KOPT-K1 (cell line): ENCODE data around the gene SPAAR.
"Not testable (repeated sequence)": the region's sequence is repeated elsewhere in the genome, so short reads cannot be mapped to it uniquely, and the experiment has no call there.

Experiments
- H3K27ac ChIP-seq: fragments of 200-600 bp; sonication (generic); 2 replicates; pipeline ENCODE4 v1.5.1; 2016; ENCODE audit warnings: antibody characterized with exemption, mild to moderate bottlenecking, low read depth, low read length; ENCODE audit not compliant: poor library complexity, severe bottlenecking
- H3K36me3 ChIP-seq: fragments of 200-600 bp; sonication (generic); 2 replicates; pipeline ENCODE4 v1.5.1; 2017; ENCODE audit warnings: antibody characterized with exemption, mild to moderate bottlenecking, low read length, moderate library complexity; ENCODE audit not compliant: insufficient read depth
- H3K9me3 ChIP-seq: fragments of 200-600 bp; sonication (generic); 2 replicates; pipeline ENCODE4 v1.5.1; 2017; ENCODE audit warnings: antibody characterized with exemption, low read length, mild to moderate bottlenecking; ENCODE audit not compliant: insufficient read depth, poor library complexity, severe bottlenecking

Gene SPAAR

GRCh38 chr9:35891646-35892045, 17.6 kb upstream of the SPAAR start:
- no peak overlapping the region for H3K27ac ChIP-seq
- H3K36me3 ChIP-seq, result no peaks in the 10 kb centered on the region
- no peaks in the 10 kb centered on the region for H3K9me3 ChIP-seq

GRCh38 chr9:35892051-35892450, 17.2 kb upstream of the SPAAR start:
- no peaks in the 10 kb centered on the region for H3K9me3 ChIP-seq
- H3K36me3 ChIP-seq, result no peaks in the 10 kb centered on the region
- H3K27ac ChIP-seq, result no peak overlapping the region

DNA sequence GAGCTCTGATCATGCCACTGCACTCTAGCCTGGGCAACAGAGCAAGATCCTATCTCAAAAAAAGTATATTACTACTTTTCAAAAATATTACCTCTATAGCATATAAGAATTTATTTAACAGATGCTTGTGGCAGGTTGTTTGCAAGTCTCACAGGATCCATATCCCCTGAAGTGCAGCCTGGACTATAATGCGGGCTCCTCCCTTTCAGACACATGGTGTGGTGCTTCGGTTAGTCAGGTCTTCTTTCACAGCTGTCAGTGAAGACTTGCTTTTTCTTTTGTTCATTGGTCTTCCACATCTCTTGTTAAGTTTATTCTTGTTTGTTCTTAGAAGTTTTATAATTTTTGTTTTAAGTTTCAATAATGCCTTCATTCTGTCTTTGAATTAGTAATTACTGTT, 12.7 kb upstream of the SPAAR start:
- H3K27ac ChIP-seq, result no peak overlapping the region
- H3K36me3 ChIP-seq, result no peaks in the 10 kb centered on the region
- no peaks in the 10 kb centered on the region for H3K9me3 ChIP-seq

DNA sequence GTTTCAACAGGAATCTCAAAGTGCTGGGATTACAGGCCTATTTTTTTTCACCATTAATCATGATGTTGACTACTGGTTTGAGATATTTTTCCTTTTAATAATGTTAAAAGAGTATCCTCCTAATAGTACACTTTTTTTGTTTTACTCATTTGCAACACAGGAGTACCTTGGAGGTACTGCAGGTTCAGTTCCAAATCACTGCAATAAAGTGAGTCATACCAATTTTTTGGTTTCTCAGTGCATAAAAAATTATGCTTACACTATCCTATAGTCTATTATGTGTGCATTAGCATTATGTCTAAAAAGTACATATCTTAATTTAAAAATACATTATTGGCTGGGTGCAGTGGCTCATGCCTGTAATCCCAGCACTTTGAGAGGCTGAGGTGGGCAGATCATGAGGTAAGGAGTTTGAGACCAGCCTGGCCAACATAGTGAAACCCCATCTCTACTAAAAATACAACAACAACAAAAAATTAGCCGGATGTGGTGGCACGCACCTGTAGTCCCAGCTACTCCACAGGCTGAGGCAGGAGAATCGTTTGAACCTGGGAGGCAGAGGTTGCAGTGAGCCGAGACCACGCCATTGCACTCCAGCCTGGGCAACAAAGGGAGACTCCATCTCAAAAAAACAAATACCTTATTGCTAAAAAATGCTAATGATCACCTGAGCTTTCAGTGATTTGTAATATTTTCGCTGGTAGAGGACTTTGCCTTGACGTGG, 11.8 kb upstream of the SPAAR start:
- H3K27ac ChIP-seq, H3K9me3 ChIP-seq, H3K36me3 ChIP-seq: not testable (repeated sequence)

DNA sequence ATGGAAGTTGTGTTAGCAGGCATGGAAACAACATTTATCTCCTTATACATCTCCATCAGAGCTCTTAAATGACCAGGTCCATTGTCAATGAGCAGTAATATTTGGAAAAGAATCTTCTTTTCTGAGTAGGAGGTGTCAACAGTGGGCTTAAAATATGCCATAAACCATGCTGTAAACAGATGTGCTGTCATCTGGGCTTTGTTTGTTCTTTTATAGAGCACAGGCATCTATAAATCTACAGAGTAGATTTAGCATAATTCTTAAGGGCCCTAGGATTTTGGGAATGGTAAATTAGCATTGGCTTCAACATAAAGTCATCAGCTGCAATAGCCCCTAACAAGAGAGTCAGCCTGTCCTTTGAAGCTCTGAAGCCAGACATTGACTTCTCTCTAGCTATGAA, 11.0 kb upstream of the SPAAR start:
- Histone ChIP-seq H3K9me3 (no peaks in the 10 kb centered on the region), H3K27ac (no peak overlapping the region), H3K36me3 (no peaks in the 10 kb centered on the region)

GRCh38 chr9:35899021-35899420, 10.3 kb upstream of the SPAAR start:
- no peaks in the 10 kb centered on the region for H3K36me3 ChIP-seq
- H3K9me3 ChIP-seq, result no peaks in the 10 kb centered on the region
- no peak overlapping the region for H3K27ac ChIP-seq

- H3K27ac ChIP-seq, result no peak overlapping the region
- H3K9me3 ChIP-seq, result no peaks in the 10 kb centered on the region
- no peaks in the 10 kb centered on the region for H3K36me3 ChIP-seq
Observed at GRCh38 chr9:35903049-35903448, 6.2 kb upstream of the SPAAR start.

DNA sequence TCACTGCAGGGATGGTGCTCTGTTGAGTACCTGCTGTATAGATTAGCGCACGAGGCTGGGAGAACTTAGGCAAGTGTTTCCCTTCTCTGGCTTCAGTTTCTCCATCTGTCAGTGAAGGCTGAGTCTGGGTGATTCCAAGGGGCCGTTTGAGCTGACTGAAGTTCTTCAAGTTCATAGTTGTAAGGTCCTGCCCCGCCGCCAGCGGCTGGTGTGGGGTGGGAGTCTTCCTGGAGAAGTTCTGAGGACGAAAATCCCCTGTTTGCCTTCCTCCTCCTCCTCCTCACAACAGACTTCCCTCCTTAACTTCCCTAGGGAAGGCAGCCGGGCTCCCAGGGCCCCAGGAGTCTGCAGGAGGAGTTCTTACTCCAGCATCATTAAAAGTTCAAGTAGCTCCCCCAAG, 5.0 kb upstream of the SPAAR start:
- Histone ChIP-seq H3K27ac (no peak overlapping the region), H3K36me3 (no peaks in the 10 kb centered on the region), H3K9me3 (no peaks in the 10 kb centered on the region)

DNA sequence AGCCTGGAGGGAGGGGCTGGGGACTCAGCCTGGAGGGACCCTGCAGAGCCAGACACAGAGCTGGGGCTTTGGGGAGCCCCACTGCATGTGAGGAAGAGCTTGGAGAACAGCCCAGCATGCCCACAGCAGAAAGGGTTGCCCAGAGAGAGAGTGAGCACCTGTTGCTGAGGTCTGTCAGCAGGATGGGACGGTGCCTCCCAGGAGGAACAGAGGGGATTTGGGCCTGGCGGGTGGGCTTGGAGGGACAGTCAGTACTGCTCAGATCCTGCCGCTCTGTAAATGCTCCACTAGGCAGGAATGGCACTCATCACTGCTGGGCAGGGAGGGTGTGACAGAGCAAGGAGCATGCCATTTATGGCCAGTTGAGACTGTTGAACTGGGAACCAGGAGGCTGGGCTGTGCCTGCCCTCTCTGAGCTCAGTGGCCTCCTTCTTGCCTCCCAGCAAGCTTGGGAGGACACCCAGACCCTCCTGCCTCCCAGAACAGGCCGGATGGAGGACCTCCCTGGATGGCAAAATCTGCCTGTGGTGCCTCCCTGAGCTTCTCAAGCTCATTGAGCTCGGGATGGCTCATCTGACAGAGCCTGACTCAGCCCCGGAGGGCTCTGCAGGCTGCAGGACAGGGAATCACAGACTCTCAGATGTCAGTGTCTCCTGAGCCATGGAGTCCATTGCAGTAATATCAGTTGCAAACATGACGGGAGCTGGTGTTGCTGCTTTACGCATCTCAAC, 4.1 kb upstream of the SPAAR start:
- Histone ChIP-seq H3K9me3 (no peaks in the 10 kb centered on the region), H3K36me3 (no peaks in the 10 kb centered on the region), H3K27ac (no peak overlapping the region)

DNA sequence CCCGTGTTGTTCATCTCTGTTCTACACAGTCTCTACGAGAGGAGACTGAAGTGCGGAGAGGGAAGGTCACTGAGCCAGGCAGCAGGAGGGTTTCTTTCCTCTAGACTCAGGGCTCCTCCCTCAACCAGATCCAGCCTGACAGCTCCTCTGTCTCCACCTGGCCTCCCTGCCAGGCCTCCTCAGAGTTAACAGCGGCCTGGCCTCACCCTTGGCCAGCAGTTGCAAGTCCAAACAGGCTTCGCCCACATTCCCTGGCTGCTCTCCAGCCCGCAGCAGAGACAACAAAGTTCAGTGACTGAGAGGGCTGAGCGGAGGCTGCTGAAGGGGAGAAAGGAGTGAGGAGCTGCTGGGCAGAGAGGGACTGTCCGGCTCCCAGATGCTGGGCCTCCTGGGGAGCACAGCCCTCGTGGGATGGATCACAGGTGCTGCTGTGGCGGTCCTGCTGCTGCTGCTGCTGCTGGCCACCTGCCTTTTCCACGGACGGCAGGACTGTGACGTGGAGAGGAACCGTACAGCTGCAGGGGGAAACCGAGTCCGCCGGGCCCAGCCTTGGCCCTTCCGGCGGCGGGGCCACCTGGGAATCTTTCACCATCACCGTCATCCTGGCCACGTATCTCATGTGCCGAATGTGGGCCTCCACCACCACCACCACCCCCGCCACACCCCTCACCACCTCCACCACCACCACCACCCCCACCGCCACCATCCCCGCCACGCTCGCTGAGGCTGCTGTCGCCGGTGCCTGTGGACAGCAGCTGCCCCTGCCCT, 3.2 kb upstream of the SPAAR start, which contains the start of gene HRCT1:
HRCT1 (plus strand) TSS at position 291 of the 768 bp plus-strand sequence; CDS start at position 377, 86 bp downstream.
- H3K36me3 ChIP-seq, result no peaks in the 10 kb centered on the region
- H3K27ac ChIP-seq, result no peak within 1 kb of the TSS
- H3K9me3 ChIP-seq, result no peaks in the 10 kb centered on the region

DNA sequence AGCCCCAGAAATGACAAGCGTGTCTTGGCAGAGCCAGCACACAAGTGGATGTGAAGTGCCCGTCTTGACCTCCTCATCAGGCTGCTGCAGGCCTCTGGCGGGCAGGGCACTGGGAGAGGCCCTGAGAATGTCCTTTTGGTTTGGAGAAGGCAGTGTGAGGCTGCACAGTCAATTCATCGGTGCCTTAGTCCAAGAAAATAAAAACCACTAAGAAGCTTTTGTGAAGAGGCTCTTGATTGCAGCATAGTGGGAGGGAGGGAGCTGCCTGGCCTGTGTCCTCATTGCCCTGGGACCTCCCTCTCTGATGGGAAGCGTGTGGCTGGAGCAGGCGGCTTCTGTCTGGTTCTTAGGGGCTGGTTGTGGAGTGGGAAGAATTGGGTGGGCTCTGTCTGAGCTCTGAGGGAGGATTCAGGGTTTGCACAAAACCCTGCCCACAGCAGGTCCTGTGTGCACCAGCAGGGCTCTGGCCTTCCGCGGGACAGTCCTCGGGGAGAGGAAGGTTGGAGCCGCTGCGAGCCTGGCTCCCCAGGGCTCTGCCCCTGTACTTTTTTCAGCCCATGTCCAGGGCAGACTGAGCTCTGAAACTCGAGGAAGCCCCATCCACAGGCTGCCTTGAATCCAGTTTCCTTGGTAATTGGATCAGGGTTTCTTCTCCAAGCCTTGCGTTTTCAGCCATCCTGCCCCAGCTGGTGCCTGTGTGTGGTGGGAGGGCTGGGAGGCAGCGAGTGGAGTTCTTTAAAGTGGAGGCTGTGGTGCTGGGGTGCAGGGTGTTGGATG, 2.2 kb upstream of the SPAAR start:
- no peaks in the 10 kb centered on the region for H3K36me3 ChIP-seq
- H3K9me3 ChIP-seq, result no peaks in the 10 kb centered on the region
- no peak overlapping the region for H3K27ac ChIP-seq

- H3K27ac ChIP-seq, result no peak overlapping the region
- H3K36me3 ChIP-seq, result no peaks in the 10 kb centered on the region
- no peaks in the 10 kb centered on the region for H3K9me3 ChIP-seq
Observed at GRCh38 chr9:35907711-35908503, 1.4 kb upstream of the SPAAR start.

DNA sequence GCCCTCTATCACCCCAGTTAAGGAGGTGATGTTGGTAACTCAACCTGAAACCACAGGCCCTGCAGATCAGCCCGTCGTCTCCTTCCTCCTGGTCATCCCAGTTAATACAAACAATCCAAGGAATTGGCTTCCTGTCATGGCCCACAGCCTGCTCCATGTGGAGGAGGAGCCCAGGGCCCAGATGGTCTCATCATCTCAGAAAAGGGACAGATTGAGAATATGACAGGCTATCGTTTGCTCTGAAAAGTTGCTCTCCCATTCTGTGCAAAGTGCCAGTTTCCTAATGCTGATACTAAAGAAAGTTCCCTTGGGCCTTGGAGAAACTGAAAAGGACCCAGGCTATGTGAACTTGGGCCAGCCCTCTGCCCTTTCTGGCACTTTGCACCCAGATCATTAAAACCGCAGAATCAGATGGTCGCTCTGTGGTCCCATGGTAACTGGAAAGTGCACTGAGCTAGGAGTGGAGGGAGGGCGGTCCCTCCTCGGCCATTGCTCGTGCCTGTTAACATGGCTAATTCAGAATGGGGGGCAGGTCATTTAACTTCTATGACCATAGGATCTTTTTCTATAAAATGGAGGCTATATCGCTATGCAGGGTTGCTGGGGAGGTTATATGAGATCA, 675 bp upstream of the SPAAR start:
- Histone ChIP-seq H3K27ac (no peak overlapping the region), H3K36me3 (no peaks in the 10 kb centered on the region), H3K9me3 (no peaks in the 10 kb centered on the region)
